Tibial nerve (tissue), 4 donors: Measurements from ENCODE around the gene BTBD7. TPM values are rescaled to one million over a fixed set of nuclear protein-coding genes. Genes with fewer than 3 reads are reported as not detected.

ENCODE experiments used
- DNase-seq, 2 donors: peaks; one replicate each; pipeline ENCODE4 v3.0.0-alpha.2; 2019; ENCODE audit warnings: low spot score in 2 of 2
- H3K27ac ChIP-seq, 4 donors: fragments of 200-600 bp; sonication (generic) in 3 of 4; one replicate each; pipeline ENCODE4 v1.5.1; 2017 to 2019; ENCODE audit warnings: mild to moderate bottlenecking in 1 of 4
- H3K27me3 ChIP-seq, 2 donors: fragments of 200-600 bp; sonication (generic) in 1 of 2; one replicate each; pipeline versions ENCODE4 v1.5.1 to v1.6.0; 2017 to 2019
- H3K36me3 ChIP-seq, 3 donors: fragments of 200-600 bp; sonication (generic); one replicate each; pipeline ENCODE4 v1.5.1; 2018 to 2019
- H3K4me1 ChIP-seq, 4 donors: fragments of 200-600 bp; sonication (generic) in 3 of 4; one replicate each; pipeline ENCODE4 v1.5.1; 2017 to 2019
- H3K4me3 ChIP-seq, 4 donors: fragments of 200-600 bp; sonication (generic) in 3 of 4; one replicate each; pipeline ENCODE4 v1.5.1; 2017 to 2019; ENCODE audit warnings: mild to moderate bottlenecking in 1 of 4, moderate library complexity in 1 of 4
- H3K9me3 ChIP-seq, 4 donors: fragments of 200-600 bp; sonication (generic) in 3 of 4; one replicate each; pipeline ENCODE4 v1.5.1; 2017 to 2019
- EP300 ChIP-seq, 2 donors: sonication (generic); formaldehyde crosslinking; IDR thresholded peaks; one replicate each; pipeline ENCODE4 v1.6.1; 2017; ENCODE audit warnings: antibody characterized with exemption in 2 of 2, mild to moderate bottlenecking in 1 of 2
- POLR2A ChIP-seq, 2 donors: fragments of 450-650 bp; IDR thresholded peaks; one replicate each; pipeline ENCODE4 v1.6.1; 2017; ENCODE audit warnings: antibody characterized with exemption in 2 of 2, mild to moderate bottlenecking in 2 of 2, moderate library complexity in 2 of 2
- WGBS, 2 donors: methylation state at CpG; one replicate each; pipeline ENCODE4 v1.1.5; 2018; 5-methylcytosine and 5-hydroxymethylcytosine counted together
- total RNA-seq, 4 donors: library from RNA; depleted of rRNA; stranded (reverse); fragments of >200 nt; gene quantifications; one replicate each; pipeline ENCODE4 v1.1.0, GENCODE V29; 2016
- TF ChIP-seq, protein P1 (sequence below), 5 experiments: fragments of 200-600 bp in 3 of 5; fragments of 450-650 bp in 2 of 5; sonication (generic) in 3 of 5; IDR thresholded peaks; one replicate each; pipeline ENCODE4 v1.5.1; 2016 to 2019; ENCODE audit warnings: antibody characterized with exemption in 5 of 5, mild to moderate bottlenecking in 3 of 5, moderate library complexity in 2 of 5

The BTBD7 gene
- total RNA-seq, 4 donors from 2014 or later, result 20.1 to 27.8 (median 23.2) TPM

DNA sequence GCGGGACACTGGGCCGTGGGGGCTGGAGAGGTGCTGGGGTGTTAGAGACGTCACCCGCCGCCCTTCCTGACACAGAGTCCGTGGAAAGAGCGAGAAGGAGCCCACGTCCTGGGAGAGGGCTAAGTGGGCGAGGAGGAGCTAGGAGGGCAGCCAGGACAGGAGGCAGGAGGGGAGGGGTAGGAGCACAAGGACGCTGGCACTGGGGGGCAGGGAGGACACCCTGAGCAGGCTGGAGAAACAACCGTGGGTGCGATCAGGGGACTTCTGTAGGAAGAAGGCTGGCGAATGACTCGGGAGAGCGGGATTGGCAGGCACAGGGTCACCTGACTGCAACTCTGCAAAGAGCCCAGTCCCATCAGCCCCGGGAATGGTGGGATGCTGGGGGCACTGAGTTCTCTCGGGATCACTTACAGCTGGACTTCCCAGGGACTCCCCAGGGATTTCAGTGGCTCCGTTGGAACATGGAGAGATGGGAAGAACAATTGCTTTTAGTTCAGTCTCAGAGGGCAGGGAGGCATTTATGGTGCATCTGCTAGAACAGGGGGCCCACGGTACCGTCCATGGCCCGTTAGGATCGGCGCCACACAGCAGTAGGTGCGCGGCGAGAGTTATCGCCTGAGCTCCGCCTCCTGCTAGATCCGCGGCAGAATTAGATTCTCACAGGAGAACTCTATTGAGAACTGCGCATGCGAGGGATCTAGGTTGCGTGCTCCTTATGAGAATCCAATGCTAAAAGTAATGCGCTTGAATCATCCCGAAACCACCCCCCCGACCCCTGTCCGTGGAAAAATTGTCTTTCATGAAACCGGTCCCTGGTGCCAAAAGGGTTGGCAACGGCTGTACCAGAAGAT is 101.5 kb downstream of the BTBD7 start:
- H3K27ac ChIP-seq, result no peak overlapping the region
- H3K4me1 ChIP-seq, result peaks cover 0 to 17% (median 0%) of the 10 kb centered on the region in 4 donors
- no peak for DNase-seq
- no peaks in the 10 kb centered on the region for H3K9me3 ChIP-seq
- TF ChIP-seq POLR2A (IDR thresholded peaks at IDR 0.05), result no peak
- TF ChIP-seq, protein P1, sequence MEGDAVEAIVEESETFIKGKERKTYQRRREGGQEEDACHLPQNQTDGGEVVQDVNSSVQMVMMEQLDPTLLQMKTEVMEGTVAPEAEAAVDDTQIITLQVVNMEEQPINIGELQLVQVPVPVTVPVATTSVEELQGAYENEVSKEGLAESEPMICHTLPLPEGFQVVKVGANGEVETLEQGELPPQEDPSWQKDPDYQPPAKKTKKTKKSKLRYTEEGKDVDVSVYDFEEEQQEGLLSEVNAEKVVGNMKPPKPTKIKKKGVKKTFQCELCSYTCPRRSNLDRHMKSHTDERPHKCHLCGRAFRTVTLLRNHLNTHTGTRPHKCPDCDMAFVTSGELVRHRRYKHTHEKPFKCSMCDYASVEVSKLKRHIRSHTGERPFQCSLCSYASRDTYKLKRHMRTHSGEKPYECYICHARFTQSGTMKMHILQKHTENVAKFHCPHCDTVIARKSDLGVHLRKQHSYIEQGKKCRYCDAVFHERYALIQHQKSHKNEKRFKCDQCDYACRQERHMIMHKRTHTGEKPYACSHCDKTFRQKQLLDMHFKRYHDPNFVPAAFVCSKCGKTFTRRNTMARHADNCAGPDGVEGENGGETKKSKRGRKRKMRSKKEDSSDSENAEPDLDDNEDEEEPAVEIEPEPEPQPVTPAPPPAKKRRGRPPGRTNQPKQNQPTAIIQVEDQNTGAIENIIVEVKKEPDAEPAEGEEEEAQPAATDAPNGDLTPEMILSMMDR (IDR thresholded peaks at IDR 0.05), result no peak
- TF ChIP-seq EP300 (IDR thresholded peaks at IDR 0.05), result no peak
- H3K4me3 ChIP-seq, result peak overlapping the region in 3 of 4 donors; percentile 31 to 48 (median 36)
- 30 to 41% methylated on average over 37 to 39 of the region's 39 CpGs for WGBS, 2 donors
- H3K27me3 ChIP-seq, result no peaks in the 10 kb centered on the region
- peaks cover 0 to 32% (median 3%) of the 10 kb centered on the region in 3 donors for H3K36me3 ChIP-seq

DNA sequence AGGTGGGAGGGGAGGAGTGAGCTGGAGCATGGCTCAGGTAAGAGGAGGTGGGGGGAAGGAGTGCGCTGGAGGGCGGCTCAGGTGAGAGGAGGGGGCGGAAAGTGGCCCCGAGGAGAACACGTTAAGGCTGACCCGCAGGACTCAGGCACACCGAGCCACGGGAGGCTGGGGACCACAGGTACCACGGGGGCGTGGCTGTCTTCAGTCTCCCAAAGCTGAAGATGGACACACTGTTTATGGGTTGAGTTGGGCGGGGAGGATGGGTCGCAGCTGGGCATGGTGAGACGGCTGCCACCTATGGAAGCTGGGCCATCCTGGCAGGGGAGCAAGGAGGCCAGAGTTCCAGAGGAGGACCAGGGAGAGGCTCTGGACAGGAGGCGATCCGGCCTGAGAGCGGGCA is 102.3 kb downstream of the BTBD7 start:
- peaks cover 0 to 17% (median 0%) of the 10 kb centered on the region in 4 donors for H3K4me1 ChIP-seq
- H3K27ac ChIP-seq, result no peak overlapping the region
- WGBS, 2 donors, result 94 to 95% methylated on average over 16 of the region's 16 CpGs
- H3K36me3 ChIP-seq, result peaks cover 0 to 41% (median 3%) of the 10 kb centered on the region in 3 donors
- H3K27me3 ChIP-seq, result no peaks in the 10 kb centered on the region
- H3K4me3 ChIP-seq, result no peak overlapping the region
- DNase-seq, result no peak
- TF ChIP-seq, protein P1 (IDR thresholded peaks at IDR 0.05), result no peak
- TF ChIP-seq POLR2A (IDR thresholded peaks at IDR 0.05), result no peak
- TF ChIP-seq EP300 (IDR thresholded peaks at IDR 0.05), result no peak
- H3K9me3 ChIP-seq, result no peaks in the 10 kb centered on the region

DNA sequence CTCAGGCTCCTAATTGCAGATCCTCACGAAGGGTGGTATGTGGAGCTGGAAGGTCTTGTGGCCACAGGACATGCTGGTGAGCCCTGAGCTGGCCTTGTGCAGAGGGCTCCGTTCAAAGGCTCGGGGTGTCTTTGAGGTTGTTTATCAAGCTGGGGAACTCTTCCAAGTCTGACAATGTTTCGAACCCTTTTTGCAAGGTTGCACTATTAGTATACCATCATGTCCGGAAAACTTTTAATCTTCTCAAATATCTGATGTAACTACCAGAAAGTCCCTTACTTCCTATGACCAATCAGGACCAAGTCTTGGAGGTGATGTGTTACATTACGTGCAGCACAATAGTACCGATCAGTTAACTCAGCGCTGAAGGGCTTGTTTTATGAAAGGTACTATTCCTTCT is 104.3 kb downstream of the BTBD7 start:
- TF ChIP-seq POLR2A (IDR thresholded peaks at IDR 0.05) (no peak), EP300 (IDR thresholded peaks at IDR 0.05) (no peak)
- TF ChIP-seq, protein P1 (IDR thresholded peaks at IDR 0.05), result no peak
- 92 to 99% methylated on average over 8 of the region's 8 CpGs for WGBS, 2 donors
- Histone ChIP-seq H3K9me3 (no peaks in the 10 kb centered on the region), H3K36me3 (peaks cover 0 to 60% (median 3%) of the 10 kb centered on the region in 3 donors), H3K27me3 (no peaks in the 10 kb centered on the region), H3K4me1 (peaks cover 0 to 17% (median 0%) of the 10 kb centered on the region in 4 donors), H3K27ac (no peak overlapping the region), H3K4me3 (no peak overlapping the region)
- no peak for DNase-seq

DNA sequence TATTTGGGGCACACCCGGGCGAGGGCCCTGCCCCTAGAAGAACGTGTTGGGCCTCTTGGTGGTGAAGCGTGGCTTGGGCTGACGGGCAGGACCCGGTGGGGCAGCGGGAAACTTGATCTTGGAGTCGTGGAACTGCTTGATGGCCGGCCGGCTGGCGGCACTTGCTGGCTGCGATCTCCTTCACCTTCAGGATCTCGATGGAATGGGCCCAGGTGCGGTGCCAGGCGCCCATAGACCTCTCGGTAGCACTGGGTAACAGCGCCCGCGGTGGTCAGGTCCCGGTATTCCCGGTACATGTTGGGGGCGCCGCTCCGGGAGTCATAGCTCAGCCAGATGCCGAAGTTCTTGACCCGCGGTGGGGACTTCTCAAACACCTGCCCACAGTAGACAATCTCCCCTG is 109.3 kb downstream of the BTBD7 start:
- Histone ChIP-seq H3K4me3 (no peak overlapping the region), H3K4me1 (no peaks in the 10 kb centered on the region), H3K27ac (no peak overlapping the region), H3K9me3 (no peaks in the 10 kb centered on the region), H3K27me3 (no peaks in the 10 kb centered on the region), H3K36me3 (peaks cover 3 to 97% (median 3%) of the 10 kb centered on the region in 3 donors)
- WGBS, 2 donors, result 96 to 98% methylated on average over 26 to 27 of the region's 27 CpGs
- DNase-seq, result no peak
- TF ChIP-seq, protein P1 (IDR thresholded peaks at IDR 0.05), result no peak
- TF ChIP-seq EP300 (IDR thresholded peaks at IDR 0.05), result no peak
- TF ChIP-seq POLR2A (IDR thresholded peaks at IDR 0.05), result no peak

DNA sequence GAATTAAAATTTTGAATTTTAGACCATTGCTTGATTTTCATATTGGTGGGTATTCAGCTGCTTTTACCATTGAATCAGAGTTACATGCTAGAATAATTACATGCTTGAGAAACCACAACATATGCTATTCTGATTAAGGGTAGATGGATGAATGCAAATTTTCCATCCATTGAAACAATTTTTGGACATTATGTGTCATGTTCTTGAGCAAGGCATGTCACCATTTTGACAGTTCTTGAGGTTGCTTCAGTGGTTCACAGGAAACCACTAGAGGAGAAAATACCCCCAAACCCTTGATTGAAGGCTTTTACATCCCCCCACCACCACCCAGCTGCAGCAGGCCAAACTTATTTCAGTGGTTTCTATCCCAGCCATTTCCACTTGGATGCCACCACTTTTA is 112.3 kb downstream of the BTBD7 start:
- Histone ChIP-seq H3K27ac (no peak overlapping the region), H3K4me1 (no peaks in the 10 kb centered on the region), H3K36me3 (peaks cover 0 to 98% (median 5%) of the 10 kb centered on the region in 3 donors), H3K4me3 (no peak overlapping the region), H3K27me3 (no peaks in the 10 kb centered on the region), H3K9me3 (no peaks in the 10 kb centered on the region)
- DNase-seq, result no peak
- TF ChIP-seq EP300 (IDR thresholded peaks at IDR 0.05) (no peak), POLR2A (IDR thresholded peaks at IDR 0.05) (no peak)
- TF ChIP-seq, protein P1 (IDR thresholded peaks at IDR 0.05), result no peak
